Heart left ventricle (tissue), 13 donors: Measurements from ENCODE around the gene KCNH1.

Source experiments
- CTCF ChIP-seq, 12 donors: fragments of 200-600 bp; sonication (generic) in 4 of 12; IDR thresholded peaks; one replicate each; pipeline versions ENCODE4 v1.5.0 to v1.8.0; 2018 to 2022; ENCODE audit warnings: antibody characterized with exemption in 12 of 12, mild to moderate bottlenecking in 5 of 12
- POLR2A ChIP-seq, 2 donors: fragments of 450-650 bp; IDR thresholded peaks; one replicate each; pipeline ENCODE4 v1.6.1; 2017; ENCODE audit warnings: antibody characterized with exemption in 2 of 2, mild to moderate bottlenecking in 2 of 2, moderate library complexity in 2 of 2
- donor health status: ischemic (EF 13 %, LVEDD 7.1; RV severe dilation, severe dysfunction).
- donor health status: DM: no; HTN: yes; CAD: no.
- donor health status: DM: no; HTN: no; CAD: no.
- donor health status: ischemic (EF 25% LVEDD 6.9; RV normal size, moderate dysfunction).
- donor health status: ischemic (EF 25% LVEDD 5.7; RV mildly dilated, moderate dysfunction).
- donor health status: ischemic (EF 35%, LVEDD 5.7; RV mildly dilated, moderate dysfunction).
- donor health status: nonischemic (EF 11% LVEDD 7.7; RV severe dilation, severe dysfunction).
- donor health status: DM: yes; HTN: yes; CAD: no.
- donor health status: PGD.
- donor health status: ischemic (EF 29% LVEDD 5.4; RV normal size, mild dysfunction).
- donor health status: nonischemic (EF 23%, LVEDD 6.1; RV moderate dilation, normal function).

- no peak for TF ChIP-seq CTCF (IDR thresholded peaks at IDR 0.05)
- TF ChIP-seq POLR2A (IDR thresholded peaks at IDR 0.05) = no peak
These were observed 40.4 kb upstream of the KCNH1 start for GRCh38 chr1:211174375-211174774.
